GM18870 (cell line): ENCODE data around the gene CACTIN.
"Not testable (repeated sequence)": the region's sequence is repeated elsewhere in the genome, so short reads cannot be mapped to it uniquely, and the experiment has no call there.

Experiments used
- ATAC-seq: cut with Tn5 transposase; IDR thresholded peaks from one replicate; pipeline ENCODE4 v1.9.1; 2021; ENCODE audit warnings: moderate library complexity; ENCODE audit not compliant: unreplicated experiment

CACTIN gene

DNA sequence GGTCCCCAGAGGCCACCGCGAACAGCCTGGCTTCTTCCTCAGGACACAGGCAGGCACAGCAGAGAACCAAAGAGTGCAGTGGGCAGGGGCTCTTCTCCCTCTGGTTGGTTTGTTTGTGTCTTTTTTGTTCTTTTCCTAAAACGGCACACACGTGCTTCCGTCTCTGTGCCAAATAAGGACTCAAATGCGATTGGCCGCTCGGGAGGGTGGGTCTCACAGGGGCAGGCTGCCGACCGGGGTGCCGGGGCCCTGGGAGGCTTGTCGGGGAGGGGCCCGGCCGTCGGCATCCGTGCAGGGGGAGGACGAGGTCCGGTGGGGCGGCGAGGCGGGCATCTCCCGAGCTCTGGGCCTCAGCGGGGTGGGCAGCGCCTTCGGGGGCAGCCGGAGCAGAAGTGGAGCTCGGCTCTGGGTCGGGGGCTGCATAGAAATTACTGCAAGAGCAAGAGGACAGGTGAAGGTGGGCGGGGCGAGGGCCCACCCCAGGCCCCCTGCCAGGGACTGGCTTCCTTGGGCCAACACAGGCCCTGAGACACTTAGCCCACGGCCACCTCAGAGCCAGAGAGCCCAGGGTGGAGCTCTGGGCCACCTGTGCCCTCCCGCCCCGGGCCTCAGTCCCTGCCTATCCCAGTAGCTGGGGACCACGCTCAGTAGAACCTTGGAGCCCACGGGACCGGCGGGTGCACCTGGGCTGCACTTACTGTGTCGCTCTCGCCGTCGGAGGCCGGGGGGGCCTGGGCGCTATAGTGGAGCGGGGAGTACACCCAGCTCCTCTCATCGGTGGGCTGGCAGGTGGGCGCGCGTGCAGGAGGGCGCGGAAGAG is 6.4 kb upstream of the CACTIN start:
- no peak for ATAC-seq

DNA sequence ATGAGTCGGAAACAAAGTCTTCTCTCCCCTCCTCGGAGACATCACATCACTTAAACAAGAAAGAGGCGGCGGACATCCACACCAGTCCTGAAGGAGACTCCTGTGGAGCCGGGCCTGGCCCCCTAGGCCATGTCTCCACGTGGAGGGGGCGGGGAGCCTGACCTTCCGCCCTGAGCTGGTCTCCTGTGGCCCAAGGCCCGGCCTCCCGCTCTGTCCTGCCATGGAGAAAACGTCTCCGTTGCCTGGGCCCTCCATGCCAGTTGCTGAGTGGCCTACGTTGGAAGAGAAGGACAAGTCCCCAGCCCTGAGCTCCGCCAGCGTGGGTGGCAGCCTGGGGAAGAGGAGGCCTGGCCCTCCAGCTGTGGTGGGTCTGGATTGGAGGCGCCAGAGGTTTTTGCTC is 5.5 kb upstream of the CACTIN start:
- ATAC-seq: no peak

DNA sequence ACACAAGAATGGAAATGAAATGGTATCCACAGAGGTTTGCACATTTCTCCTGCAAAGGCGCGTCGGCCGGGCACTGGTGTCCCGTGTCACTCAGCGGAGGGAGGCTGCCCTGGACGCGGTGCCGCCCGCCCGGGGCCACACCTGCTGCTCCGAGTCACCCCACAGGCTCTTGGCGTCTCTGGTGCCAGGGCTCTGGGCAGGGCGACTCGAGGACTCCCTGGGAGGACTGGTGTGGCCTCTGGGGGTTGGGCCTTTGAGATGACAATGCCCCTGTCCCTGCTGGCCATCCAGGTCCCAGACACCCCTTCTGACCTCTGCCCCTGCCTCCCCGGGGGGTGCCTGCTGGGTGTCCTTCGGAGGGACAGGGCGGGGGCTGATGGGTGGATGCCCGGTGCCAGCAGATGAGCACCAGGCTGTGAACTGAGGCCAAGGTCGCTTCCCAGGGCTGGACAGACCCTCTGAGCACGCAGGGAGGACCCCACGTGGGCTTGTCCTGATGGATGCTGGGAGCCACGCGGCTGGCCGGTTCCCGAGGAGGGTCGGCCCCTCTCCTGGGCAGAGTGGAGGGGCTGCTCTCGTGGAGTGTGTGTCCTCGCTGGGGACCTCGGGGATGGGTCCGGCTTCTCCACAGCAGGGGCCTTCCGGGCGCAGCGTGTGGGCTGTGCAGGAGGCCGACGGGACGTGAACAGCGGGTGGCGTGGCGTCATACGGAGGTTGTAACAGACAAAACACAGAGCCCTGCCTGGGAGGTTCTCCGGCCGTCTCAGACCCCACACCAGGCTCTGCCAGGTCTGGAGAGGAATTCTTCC is 4.7 kb upstream of the CACTIN start:
- ATAC-seq: no peak

DNA sequence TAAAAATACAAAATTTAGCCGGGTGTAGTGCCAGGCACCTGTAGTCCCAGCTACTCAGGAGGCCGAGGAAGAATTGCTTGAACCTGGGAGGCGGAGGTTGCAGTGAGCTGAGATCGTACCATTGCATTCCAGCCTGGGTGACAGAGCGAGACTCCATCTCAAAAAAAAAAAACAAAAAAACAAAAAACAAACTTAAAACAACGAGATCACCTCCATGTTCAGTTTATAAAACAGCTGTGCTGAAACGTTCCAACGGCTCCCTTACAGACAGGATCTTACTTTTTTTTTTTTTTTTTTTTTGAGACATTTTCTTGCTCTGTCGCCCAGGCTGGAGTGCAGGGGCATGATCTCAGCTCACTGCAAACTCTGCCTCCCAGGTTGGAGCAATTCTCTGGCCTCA is 2.2 kb upstream of the CACTIN start:
- ATAC-seq: not testable (repeated sequence)

DNA sequence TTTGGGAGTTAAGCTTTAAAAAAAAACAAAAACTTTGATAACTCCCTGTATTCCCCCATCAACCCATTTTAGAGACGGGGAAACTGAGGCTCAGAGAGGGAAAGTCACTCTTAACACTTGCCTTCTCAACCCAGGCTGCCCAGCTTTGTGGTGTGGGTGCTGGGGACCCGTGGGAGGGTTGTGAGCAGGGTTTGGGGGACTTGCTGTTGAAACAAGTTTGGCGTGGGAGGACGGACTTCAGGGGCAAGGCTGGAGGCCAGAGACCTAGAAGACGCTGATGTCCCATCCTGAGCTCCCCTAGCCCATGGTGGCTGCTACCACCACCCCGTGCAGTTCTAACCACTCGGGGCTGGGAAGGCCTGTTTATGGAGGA is 747 bp upstream of the CACTIN start:
- no peak for ATAC-seq

DNA sequence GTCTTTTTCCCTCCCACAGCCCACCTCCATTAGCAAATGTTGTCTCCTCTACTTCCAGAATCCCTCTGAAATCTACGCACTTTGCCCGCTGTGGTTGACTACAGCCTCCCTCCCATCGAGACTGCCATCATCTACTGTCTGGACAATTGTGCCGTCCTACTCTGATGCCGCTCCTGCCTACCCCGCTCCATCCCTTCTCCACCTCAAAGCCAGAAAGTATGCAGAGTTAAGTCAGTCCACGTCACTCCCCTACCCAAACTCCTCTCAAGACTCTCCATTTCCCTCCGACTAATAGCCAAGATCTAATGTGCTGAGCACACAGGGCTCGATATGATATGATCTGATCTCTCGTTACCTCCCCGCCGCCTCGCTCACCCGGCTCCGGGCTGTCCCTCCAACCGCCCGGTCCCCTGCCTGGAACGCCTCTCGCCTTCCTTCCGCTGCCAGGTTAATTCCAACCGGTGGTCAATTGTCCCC is 556 bp downstream of the CACTIN start:
- ATAC-seq: no peak

DNA sequence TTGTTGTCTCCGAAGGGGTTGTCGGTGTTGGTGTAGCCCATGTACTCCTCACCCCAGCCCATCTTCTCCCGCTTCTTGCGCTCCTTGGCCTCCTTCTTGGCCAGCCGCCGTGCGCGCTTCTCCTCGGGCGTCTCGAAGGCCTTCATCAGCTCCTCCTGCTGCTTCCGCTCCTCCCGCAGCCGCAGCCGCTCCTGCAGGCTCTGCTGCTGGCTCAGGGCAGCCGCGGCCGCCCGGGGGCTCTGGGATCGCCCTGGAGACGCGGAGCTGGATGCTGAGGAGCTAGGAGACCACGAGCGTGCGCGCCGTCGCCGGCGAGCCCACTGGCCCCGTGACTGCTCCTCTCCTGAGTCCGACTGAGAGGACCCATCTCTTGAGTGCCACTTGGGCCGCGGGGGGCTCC is 2.9 kb downstream of the CACTIN start:
- no peak for ATAC-seq

DNA sequence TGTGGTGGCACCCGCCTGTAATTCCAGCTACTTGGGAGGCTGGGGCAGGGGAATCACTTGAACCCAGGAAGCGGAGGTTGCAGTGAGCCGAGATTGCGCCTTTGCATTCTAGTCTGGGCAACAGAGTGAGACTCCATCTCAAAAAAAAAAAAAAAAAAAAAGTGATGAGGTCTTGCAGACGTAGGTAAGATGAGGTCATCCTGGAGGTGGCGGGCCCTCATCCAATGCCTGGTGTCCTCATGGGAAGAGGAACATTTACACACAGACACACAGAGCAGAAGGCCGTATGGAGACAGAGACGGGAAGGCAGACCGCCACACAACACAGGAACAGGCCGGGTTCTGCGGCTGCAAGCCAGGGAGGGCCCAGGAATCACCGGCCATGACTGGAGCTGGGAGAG is 4.4 kb downstream of the CACTIN start:
- no peak for ATAC-seq

DNA sequence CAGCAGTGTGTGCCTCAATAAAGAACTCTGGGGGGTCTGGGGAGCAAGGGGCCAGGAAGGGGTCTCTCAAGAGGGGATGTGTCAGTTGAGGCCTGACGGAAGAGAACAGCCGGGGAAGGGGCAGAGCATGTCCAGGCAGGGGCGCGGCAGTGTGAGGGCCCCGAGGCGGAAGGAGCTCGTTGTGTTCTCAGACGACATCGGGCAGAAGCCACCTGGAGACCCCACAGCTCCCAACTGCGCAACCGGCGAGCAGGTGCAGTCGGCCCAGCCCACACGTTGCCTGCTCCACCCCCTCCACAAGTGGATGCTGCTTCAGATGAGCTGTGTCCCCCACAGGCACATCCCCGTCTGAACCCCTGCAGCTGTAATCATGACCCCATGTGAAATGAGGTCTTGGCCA is 4.9 kb downstream of the CACTIN start:
- ATAC-seq: no peak

DNA sequence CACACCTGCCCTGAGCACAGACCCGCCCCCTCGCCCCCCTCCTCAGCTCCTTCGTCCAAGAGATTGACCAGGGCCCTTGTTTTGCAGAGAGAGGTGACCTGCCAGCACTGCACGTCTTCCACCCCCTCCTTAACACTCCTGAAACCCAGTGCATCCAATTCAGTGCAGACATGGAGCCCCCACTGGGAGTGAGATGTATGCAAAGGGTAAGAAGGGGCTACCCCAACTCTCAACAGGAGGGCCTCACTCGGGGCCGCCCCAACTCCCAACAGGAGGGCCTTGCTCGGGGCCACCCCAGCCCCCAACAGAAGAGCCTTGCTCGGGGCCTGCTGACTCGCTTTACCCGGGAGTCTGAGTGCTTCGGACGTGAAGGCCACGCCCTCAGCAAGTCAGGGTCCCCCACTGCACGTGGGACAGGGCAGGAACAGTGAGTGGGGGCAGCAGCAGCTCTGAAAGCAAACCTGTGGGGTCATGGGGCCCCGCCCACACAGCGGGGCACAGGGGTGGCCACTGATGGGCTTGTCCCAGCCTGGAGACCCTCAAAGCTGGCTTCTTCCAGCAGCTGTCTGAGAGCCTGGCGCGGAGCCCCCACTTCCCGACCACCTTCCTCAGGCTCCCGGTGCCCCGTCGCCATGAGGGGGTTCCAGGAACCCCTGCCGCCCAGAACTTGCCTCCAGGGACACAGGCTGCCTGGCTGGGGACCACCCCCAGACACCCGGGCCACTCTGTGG is 5.6 kb downstream of the CACTIN start:
- no peak for ATAC-seq

DNA sequence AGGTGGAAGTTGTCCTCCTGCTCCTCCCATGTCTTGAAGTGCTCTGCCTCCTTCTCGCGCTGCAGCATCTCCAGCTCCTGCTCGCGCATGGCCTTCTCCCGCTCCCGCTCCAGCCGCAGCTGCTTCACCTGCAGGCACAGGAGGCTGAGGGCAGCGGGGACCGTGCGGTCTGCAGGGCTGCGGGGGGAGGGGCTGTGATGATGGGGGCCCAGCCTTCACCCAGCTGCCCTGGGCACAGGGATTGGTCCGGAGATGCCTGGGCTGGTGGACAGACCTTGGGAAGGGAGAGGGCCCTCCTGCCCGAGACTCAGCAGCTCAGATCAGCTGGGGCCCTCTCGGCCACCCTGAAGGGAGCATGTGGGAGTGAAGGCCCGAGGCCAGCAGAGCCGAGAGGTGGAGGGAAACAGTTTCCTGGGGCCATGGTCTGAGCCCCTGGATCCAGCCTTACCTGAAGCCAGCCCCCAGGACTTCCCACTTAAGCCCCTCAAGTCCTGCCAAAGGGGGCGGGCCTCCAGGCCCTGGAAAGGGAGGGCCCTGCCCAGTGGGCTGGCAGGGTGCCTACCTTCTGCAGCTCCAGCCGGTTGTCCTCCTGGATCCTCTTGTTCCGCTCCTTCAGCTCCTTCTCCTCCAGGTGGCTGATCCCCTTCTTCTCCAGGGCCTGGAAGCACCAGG is 6.3 kb downstream of the CACTIN start:
- no peak for ATAC-seq

DNA sequence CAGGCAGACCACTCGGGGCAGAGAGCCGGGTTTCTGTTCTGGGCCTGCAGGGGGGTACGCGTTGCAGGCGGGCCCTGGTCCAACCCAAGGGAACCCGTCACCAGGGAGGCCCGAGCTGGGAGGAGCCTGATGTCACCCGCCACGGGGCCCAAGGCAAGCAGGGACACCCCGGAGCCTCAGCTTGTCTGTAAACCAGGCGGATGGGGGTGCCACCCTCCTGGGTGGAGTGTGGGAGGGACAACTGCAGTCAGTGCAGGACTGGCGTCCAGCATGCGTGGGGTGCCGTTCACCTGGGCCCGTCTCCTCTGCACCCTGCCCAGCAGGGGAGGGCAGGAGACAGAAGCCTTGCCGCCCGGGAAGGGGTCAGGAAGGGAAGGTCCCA is 7.0 kb downstream of the CACTIN start:
- no peak for ATAC-seq

DNA sequence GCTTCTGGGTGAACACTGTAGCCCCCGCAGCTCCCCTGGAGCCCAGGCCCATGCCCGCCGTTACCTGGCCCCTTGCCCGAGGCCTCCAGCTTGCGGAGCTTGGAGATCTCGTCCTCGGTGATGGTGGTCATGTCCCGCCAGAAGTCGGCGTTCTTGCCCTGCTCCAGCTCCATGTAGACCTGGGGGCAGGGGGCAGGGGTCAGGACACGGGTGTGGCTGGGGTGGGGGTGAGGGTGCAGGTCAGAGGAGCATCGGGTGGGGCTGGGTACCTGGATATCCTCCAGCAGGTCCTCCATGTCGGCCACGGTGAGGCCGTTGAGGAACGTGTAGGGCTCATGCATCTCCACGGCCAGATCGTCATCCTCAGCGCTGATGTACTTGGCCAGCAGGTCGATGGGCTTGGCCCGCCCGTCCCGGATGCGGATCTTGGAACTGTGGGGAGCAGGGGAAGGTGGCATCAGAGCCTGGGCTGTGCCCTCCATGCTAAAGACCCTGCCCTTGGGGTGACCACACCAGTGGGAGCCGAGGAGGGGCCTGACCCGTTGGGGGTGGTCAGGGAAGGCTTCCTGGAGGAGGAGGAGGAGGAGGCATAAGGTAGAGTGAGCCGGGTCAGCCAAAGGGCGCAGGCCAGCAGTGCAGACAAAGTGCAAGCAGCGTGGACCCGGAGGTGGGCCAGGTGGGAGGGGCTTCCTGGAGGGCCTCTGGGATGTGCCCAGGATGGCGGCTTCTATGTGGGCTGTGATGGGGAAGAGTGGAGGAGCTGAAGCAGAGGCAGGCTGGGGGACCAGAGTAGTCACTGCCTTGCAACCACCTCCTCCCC is 7.6 kb downstream of the CACTIN start:
- ATAC-seq: no peak

DNA sequence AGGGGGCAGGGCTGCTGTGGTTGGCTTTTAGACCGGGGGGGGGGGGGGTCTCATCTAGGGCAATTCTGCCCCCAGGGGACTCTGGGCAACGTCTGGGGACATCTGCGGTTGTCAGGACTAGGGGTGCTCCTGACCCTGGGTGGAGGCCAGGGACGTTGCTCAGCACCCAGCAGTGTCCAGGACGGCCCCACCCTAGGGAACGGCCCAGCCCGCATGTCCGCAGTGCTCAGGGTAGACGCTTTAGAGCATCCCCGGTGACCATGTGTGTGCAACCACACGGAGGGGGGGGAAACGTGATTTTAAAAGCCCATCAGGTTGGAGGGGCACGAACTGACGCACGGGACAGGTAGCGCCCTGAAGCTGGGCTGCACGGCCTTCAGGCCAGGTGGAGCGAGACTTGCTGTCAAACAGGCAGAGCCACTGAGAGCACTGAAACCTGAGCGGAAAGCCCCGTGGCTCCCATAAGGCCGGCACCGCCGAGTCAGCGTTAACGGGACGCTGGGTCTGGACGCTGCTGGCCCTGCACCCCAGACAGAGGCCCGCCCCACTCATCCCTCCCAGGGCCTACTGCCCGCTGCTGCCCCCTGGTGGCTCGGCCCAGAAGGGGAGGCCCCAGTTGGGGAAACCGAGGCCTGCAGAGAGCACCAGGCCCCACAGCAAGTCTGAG is 8.3 kb downstream of the CACTIN start:
- ATAC-seq: no peak

DNA sequence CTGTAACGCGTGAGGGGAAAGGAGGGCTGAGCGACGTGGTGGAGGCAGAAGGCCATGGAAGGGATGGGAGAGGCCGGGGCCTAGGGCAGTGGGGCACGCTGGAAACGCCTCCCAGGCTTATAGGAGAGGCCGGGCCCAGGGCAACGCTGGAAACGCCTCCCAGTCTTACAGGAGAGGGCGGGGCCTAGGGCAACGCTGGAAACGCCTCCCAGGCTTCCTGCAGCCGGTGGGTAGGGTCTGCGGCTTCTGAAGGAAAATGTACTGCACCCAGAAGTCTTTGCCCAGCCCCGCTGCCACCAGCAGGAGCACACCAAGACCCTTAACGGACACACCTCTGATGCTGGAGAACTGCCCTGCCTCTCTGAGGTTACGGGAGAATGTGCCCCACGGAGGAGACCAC is 9.1 kb downstream of the CACTIN start:
- ATAC-seq: no peak

DNA sequence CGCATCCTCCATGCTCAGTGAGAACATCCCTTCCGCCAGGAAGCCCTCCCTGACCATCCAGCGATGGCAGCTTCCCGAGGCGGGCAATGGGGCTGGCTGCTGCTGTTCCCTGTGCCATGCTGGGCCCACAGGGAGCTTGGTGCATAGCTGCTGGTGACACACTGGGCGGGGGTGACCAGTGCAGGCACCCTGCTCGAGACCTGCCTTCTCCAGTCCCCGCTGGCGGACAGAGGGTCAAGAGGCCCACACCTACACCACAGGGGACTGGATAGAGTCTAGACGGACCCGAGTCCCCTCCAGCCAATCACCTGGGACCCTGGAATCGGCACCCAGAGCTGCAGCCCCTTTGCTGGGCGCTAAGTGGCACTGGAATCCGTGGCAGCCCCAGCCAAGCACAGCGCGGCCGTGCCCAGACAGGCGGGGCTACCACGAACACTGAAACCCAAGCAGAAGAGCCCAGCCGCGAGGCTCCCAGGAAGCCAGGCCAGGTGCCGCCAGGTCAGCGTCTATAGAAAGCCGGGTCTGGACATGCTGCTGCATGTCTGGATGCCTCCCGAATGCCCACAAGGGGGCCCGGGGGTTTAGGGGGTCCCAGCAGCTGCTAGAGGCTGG is 11.0 kb downstream of the CACTIN start:
- ATAC-seq: no peak

DNA sequence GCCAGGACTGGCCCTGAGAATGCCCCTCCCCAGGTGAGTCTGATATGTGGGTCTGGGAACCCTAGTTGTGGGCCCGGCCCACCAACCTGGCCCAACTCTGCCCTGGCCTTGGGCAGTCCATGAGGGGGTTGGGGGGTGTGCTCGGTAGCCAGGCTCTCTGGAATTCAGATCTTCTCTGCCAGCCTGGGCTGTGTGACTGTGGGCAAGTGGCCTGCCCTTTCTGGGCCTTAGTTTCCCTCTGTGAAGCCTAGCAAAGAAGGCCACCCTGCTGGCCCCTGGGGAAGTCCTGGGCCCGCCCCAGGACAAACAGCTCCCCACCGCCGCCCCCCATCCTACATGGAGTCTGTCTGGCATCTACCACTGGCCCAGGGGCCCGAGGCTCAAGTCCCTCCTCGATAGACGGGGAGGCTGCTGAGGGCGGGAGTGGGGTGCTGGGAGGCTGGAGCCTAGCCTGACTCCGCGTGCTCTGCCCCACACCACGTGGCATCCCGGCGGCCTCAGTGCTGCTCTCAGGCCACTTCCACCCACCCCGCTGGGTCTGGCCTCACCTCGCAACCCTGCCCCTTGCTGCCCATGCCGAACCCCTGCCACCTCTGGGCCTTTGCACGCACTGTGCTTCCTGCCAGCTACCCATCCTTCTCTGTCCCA is 11.6 kb downstream of the CACTIN start:
- no peak for ATAC-seq

DNA sequence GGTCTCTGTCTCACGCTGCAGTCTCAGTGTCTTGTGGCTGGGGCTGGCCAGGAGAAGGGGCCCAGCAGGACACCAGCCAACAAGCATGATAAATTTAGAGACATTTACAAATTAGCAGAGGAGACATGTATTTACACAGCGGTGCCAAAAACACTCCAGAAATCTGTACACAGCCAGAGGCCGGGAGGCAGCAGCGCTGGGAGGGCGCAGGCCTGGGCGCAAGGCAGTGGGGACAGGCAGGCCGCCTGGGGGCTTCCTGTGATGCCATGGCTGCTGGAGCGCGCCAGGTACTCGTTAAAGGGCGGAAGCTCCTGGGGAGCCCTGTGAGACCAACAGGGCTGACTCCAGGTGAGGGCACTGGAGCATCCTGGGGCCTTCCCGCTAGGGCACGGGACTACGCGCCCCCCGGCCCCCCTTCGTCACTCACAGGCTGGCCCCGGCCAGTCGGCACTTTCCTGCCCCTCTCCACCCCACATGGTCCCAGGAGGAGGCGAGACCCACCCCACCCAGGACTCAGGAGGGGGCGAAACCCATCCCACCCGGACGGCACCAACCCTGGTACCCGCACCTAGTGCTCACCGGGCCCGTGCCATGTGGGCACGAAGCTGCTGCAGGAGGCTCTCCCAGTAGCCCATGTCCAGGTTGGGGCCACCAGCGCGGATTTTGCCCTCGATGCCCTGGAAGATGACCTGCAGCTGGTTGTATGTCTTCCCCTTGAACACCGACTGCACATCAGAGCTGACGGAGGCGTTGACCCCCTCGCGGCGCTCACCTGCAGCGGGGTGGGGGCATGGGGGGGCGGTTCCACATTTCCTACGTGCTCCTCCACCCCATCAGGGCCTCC is 12.6 kb downstream of the CACTIN start:
- ATAC-seq: no peak
